ENCODE measurements around the gene SLC6A3. TPM values are rescaled to one million over a fixed set of nuclear protein-coding genes. Genes with fewer than 3 reads are reported as not detected.

SLC6A3 gene
- total RNA-seq, 4 donors from 2014 or later = 0.07 to 0.15 TPM; not detected in 2

DNA sequence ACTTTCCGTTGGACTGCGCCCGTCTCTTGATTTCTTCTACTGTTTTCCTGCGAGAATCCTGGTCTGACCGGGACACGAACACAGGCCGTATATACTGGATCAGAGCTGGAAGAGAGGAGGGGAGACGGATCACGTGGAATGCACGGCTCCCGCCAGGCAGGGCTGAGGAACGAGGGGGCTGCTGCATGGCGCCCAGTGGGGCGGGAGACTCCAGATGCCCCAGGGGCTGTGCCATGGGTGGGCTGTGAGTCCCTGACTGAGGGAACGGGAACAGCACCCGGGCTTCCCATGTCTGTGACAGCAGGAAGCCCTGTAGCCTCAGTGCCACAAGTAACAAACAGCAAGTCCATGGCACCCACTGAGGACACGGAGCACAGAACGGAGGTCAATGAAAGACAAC is 44.5 kb upstream of the SLC6A3 start:
- DNase-seq = no peak
- H3K4me3 ChIP-seq = no peak overlapping the region
- no peak overlapping the region for H3K27ac ChIP-seq
- H3K36me3 ChIP-seq = no peaks in the 10 kb centered on the region
- H3K9me3 ChIP-seq = no peaks in the 10 kb centered on the region
- TF ChIP-seq, protein P1, sequence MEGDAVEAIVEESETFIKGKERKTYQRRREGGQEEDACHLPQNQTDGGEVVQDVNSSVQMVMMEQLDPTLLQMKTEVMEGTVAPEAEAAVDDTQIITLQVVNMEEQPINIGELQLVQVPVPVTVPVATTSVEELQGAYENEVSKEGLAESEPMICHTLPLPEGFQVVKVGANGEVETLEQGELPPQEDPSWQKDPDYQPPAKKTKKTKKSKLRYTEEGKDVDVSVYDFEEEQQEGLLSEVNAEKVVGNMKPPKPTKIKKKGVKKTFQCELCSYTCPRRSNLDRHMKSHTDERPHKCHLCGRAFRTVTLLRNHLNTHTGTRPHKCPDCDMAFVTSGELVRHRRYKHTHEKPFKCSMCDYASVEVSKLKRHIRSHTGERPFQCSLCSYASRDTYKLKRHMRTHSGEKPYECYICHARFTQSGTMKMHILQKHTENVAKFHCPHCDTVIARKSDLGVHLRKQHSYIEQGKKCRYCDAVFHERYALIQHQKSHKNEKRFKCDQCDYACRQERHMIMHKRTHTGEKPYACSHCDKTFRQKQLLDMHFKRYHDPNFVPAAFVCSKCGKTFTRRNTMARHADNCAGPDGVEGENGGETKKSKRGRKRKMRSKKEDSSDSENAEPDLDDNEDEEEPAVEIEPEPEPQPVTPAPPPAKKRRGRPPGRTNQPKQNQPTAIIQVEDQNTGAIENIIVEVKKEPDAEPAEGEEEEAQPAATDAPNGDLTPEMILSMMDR (IDR thresholded peaks at IDR 0.05) = no peak
- no peak for TF ChIP-seq POLR2A (IDR thresholded peaks at IDR 0.05)
- H3K4me1 ChIP-seq = no peaks in the 10 kb centered on the region
- intact Hi-C loops (cut with DNase I; ENCODE audit: low total_unique reads) = no loop called here
- H3K27me3 ChIP-seq = no peaks in the 10 kb centered on the region

DNA sequence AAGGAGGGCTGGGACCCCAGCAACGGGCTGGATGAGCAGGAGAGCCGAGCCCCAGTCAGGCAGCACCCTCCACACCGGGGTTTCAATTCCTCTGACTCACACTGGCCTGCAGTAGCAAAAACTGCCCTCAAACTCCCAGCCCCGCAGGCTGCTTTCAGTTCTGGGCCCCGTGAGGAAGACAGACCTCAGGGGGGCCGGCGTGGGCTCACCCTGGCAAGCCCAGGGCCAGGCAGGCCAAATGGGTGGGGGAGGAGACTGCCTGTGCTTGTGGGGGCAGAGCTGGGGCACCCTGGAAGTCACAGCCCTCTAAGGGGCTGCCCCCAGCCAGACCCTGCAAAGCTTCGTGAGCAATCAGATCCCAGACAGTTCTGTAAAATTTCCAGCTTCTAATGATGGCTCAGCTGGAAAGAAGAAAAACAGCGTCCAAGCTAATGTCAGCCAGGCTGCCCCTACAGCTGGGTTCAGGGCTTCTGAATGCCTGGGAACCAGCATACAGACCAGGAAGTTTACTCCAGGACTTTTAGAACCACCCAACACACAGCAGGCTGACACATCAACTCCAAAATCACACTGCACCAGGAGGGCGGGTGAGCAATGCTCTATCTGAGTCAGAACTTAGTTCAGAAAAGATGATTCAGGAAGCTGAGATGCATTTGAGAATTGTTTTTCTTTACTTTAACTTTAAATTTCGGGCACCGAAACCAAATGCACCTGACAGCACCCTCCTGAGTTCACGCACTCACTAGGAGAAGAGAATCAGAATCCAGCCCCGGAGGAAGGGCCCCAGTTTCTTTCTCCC is 43.8 kb upstream of the SLC6A3 start:
- no peak overlapping the region for H3K4me3 ChIP-seq
- no peaks in the 10 kb centered on the region for H3K36me3 ChIP-seq
- intact Hi-C loops (cut with DNase I; ENCODE audit: low total_unique reads) = no loop called here

DNA sequence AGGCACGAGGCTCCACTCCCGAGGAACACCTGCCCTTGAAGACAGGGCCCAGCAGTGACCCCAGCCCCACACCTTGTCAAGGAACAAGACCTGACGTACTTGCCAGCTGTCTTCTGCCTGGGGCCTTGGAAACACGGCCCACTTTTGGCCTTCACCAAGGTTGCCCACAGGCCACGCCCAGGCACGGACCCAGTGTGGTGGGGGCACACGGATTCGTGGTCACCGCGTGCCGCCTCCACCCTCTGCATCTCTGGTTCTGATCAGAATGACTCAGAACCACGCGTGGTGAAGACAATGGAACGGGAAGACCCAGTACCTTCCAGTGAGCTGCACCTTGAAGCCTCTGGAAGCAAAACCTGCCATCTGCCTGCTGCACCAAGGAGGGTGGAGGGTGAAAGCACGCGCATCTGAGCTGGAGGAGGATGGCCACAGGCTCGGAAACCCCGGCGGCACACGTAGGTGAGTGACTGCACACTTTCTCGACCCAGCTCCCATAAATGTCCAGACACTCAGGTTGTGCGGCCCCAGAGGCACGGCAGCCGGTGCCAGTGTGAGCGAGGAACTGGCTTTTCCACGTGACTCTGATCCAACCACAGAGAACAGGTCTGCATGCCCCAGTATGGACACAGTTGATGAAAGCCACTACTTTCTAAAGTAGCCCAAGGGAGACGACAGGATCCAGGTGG is 42.0 kb upstream of the SLC6A3 start:
- Histone ChIP-seq H3K4me3 (no peak overlapping the region), H3K36me3 (no peaks in the 10 kb centered on the region), H3K9me3 (no peaks in the 10 kb centered on the region), H3K27me3 (no peaks in the 10 kb centered on the region), H3K27ac (no peak overlapping the region), H3K4me1 (no peaks in the 10 kb centered on the region)
- TF ChIP-seq, protein P1 (IDR thresholded peaks at IDR 0.05) = no peak
- TF ChIP-seq POLR2A (IDR thresholded peaks at IDR 0.05) = no peak
- intact Hi-C loops (cut with DNase I; ENCODE audit: low total_unique reads) = no loop called here
- DNase-seq = no peak

More for the DNA sequence above, 43.8 kb upstream of the SLC6A3 start:
- H3K9me3 ChIP-seq = no peaks in the 10 kb centered on the region
- DNase-seq = no peak
- H3K27ac ChIP-seq = no peak overlapping the region
- TF ChIP-seq, protein P1 (IDR thresholded peaks at IDR 0.05) = no peak
- no peak for TF ChIP-seq POLR2A (IDR thresholded peaks at IDR 0.05)
- H3K4me1 ChIP-seq = no peaks in the 10 kb centered on the region
- H3K27me3 ChIP-seq = no peaks in the 10 kb centered on the region

DNA sequence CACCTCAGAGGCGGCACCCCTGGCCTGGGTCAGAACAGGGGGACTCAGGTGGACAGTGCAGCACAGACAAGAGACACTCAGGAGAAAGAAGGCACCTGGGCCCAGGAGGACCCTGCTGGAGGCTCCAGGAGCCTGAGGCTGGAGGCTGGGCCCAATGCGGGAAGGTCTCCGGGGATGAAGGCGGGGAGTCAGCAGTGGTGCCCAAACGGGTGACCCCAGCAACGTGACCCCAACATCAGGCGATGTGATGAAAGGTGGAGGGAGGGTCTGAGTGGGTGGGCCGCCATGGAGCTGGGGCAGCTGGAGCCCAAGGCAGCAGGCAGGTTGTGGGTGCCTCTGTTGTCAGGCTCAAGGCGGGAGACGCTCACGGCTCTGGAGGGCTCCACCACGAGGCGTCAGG is 41.0 kb upstream of the SLC6A3 start:
- H3K36me3 ChIP-seq = no peaks in the 10 kb centered on the region
- H3K9me3 ChIP-seq = no peaks in the 10 kb centered on the region
- no peak overlapping the region for H3K27ac ChIP-seq
- TF ChIP-seq, protein P1 (IDR thresholded peaks at IDR 0.05) = no peak
- no peak for TF ChIP-seq POLR2A (IDR thresholded peaks at IDR 0.05)
- no peak for DNase-seq
- no peaks in the 10 kb centered on the region for H3K27me3 ChIP-seq
- no peak overlapping the region for H3K4me3 ChIP-seq
- H3K4me1 ChIP-seq = no peaks in the 10 kb centered on the region
- intact Hi-C loops (cut with DNase I; ENCODE audit: low total_unique reads) = no loop called here

DNA sequence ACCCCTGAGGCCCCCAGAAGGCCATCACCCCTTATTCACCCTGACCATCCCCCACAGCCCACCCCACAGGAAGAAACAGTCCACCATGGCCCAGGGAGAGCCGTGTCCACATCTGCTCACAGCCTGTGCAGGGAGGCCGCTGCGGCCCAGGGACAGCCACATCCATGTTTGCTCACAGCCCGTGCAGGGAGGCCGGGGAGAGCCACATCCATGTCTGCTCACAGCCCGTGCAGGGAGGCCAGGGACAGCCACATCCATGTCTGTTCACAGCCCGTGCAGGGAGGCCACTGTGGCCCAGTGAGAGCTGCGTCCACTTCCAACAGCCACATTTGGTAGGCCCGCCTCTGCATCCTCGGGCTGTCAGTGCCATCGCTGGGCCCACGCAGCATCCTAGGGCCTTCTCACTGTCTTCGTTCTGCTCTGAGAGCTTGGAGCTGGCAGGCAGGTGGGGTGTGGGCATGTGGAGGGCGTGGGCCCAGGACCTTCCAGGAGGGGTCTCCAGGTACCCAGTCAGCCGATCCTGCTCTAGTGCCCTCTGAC is 40.4 kb upstream of the SLC6A3 start:
- intact Hi-C loops (cut with DNase I; ENCODE audit: low total_unique reads) = no loop called here

More for the DNA sequence above, 40.4 kb upstream of the SLC6A3 start:
- DNase-seq = no peak
- H3K27ac ChIP-seq = no peak overlapping the region
- H3K36me3 ChIP-seq = no peaks in the 10 kb centered on the region
- no peak overlapping the region for H3K4me3 ChIP-seq
- H3K9me3 ChIP-seq = no peaks in the 10 kb centered on the region
- no peaks in the 10 kb centered on the region for H3K4me1 ChIP-seq
- no peaks in the 10 kb centered on the region for H3K27me3 ChIP-seq
- TF ChIP-seq, protein P1 (IDR thresholded peaks at IDR 0.05) = no peak
- TF ChIP-seq POLR2A (IDR thresholded peaks at IDR 0.05) = no peak

Measured in uterus (tissue), 4 donors.